Brain pericyte (primary cell): ENCODE data around the gene FILIP1.

Experiments
- DNase-seq: peaks from one replicate; pipeline ENCODE4 v3.0.0-alpha.2; 2012; ENCODE audit warnings: low read depth, low spot score

The FILIP1 gene

GRCh38 chr6:75381877-75382633, 111.5 kb downstream of the FILIP1 start:
- no peak for DNase-seq

GRCh38 chr6:75379536-75379935, 114.1 kb downstream of the FILIP1 start:
- DNase-seq, result no peak

- no peak for DNase-seq
Observed at GRCh38 chr6:75378101-75378500, 115.5 kb downstream of the FILIP1 start.

GRCh38 chr6:75377386-75377785, 116.2 kb downstream of the FILIP1 start:
- DNase-seq, result no peak

- DNase-seq, result no peak
Observed at GRCh38 chr6:75376347-75377024, 117.1 kb downstream of the FILIP1 start.

GRCh38 chr6:75374961-75375400, 118.6 kb downstream of the FILIP1 start:
- no peak for DNase-seq

GRCh38 chr6:75372884-75373283, 120.7 kb downstream of the FILIP1 start:
- no peak for DNase-seq

- no peak for DNase-seq
Observed at GRCh38 chr6:75370011-75370410, 123.6 kb downstream of the FILIP1 start.

GRCh38 chr6:75368864-75369402, 124.7 kb downstream of the FILIP1 start:
- DNase-seq, result no peak

GRCh38 chr6:75368151-75368779, 125.3 kb downstream of the FILIP1 start:
- no peak for DNase-seq

GRCh38 chr6:75363304-75363703, 130.3 kb downstream of the FILIP1 start:
- no peak for DNase-seq

GRCh38 chr6:75353644-75354043, 140.0 kb downstream of the FILIP1 start:
- no peak for DNase-seq

GRCh38 chr6:75351570-75351969, 142.0 kb downstream of the FILIP1 start:
- no peak for DNase-seq

GRCh38 chr6:75350808-75351207, 142.8 kb downstream of the FILIP1 start:
- no peak for DNase-seq

- DNase-seq, result no peak
Observed at GRCh38 chr6:75350156-75350555, 143.4 kb downstream of the FILIP1 start.

- peak; percentile 8 for DNase-seq
Observed at GRCh38 chr6:75349262-75349984, 144.2 kb downstream of the FILIP1 start.

- DNase-seq, result no peak
Observed at GRCh38 chr6:75348882-75349261, 144.7 kb downstream of the FILIP1 start.

GRCh38 chr6:75347898-75348610, 145.5 kb downstream of the FILIP1 start:
- DNase-seq, result no peak

- no peak for DNase-seq
Observed at GRCh38 chr6:75345413-75345812, 148.2 kb downstream of the FILIP1 start.

GRCh38 chr6:75344455-75344854, 149.1 kb downstream of the FILIP1 start:
- DNase-seq, result no peak

GRCh38 chr6:75344021-75344420, 149.6 kb downstream of the FILIP1 start:
- DNase-seq, result no peak
